A549 (cell line): ENCODE measurements around the gene PMAIP1. TPM values are rescaled to one million over a fixed set of nuclear protein-coding genes. Genes with fewer than 3 reads are reported as not detected.

Source experiments
- ATAC-seq, 2 experiments: fragments of 200-7000 bp in 1 of 2; fragments of >200 bp in 1 of 2; cut with Nextera tagmentation in 1 of 2; cut with Tn5 transposase in 1 of 2; 3 replicates each; pipeline versions ENCODE4 v1.8.0 to v1.9.1; 2018 to 2020; ENCODE audit warnings: mild to moderate bottlenecking in 1 of 2, moderate library complexity in 1 of 2
- CTCF ChIA-PET: fragments of 300-600 bp; sonication (Branson Sonifier 250); formaldehyde crosslinking; extraction: SDS; loops from one replicate; lab custom pipeline; 2021; ENCODE audit warnings: antibody characterized with exemption, inconsistent platforms; lab: Yijun Ruan, JAX
- POLR2A ChIA-PET: fragments of 350-600 bp; formaldehyde crosslinking; extraction: SDS; loops from one replicate; lab custom pipeline; 2021; ENCODE audit warnings: antibody characterized with exemption, inconsistent platforms; lab: Yijun Ruan, JAX
- DNase-seq, 2 experiments: peaks; one replicate each; pipeline versions ENCODE4 v3.0.0 to v3.0.0-alpha.2; 2011 to 2016; ENCODE audit warnings: low read depth in 1 of 2, low spot score in 1 of 2
- FAIRE-seq: peaks from 2 replicates; lab custom pipeline; 2011; peaks lifted over from hg19 to GRCh38; lab: Jason Lieb, UNC
- H3K27ac ChIP-seq, 2 experiments: fragments of >200 bp; sonication (Bioruptor Twin); formaldehyde crosslinking; 3 replicates each; pipeline ENCODE4 v1.5.1; 2016 to 2017
- H3K4me1 ChIP-seq: fragments of >200 bp; sonication (Bioruptor Twin); formaldehyde crosslinking; 3 replicates; pipeline ENCODE4 v1.6.1; 2016
- H3K4me2 ChIP-seq: fragments of >200 bp; sonication (Bioruptor Twin); formaldehyde crosslinking; 3 replicates; pipeline ENCODE4 v1.6.1; 2016
- H3K4me3 ChIP-seq: fragments of >200 bp; sonication (Bioruptor Twin); formaldehyde crosslinking; 3 replicates; pipeline ENCODE4 v1.5.1; 2016
- H3K9me3 ChIP-seq: fragments of >200 bp; sonication (Bioruptor Twin); formaldehyde crosslinking; 3 replicates; pipeline ENCODE4 v1.6.1; 2016
- CBX8 ChIP-seq: fragments of 200-600 bp; sonication (generic); IDR thresholded peaks from 2 replicates; pipeline ENCODE4 v1.6.1; 2016
- CEBPB ChIP-seq, 2 experiments: fragments of >200 bp in 1 of 2; sonication (Bioruptor Twin) in 1 of 2; formaldehyde crosslinking in 1 of 2; IDR thresholded peaks; 2 replicates each; pipeline ENCODE4 v1.6.1; 2012 to 2016
- CHD4 ChIP-seq: fragments of 200-600 bp; sonication (generic); IDR thresholded peaks from 2 replicates; pipeline ENCODE4 v1.6.1; 2016; ENCODE audit warnings: antibody characterized with exemption, mild to moderate bottlenecking, borderline replicate concordance
- EHF ChIP-seq: fragments of 250-450 bp; sonication (Bioruptor Pico); IDR thresholded peaks from 2 replicates; pipeline ENCODE4 v1.5.0; 2020; ENCODE audit warnings: mild to moderate bottlenecking
- EHMT2 ChIP-seq: fragments of 200-600 bp; sonication (generic); IDR thresholded peaks from 2 replicates; pipeline ENCODE4 v1.6.1; 2016; ENCODE audit warnings: antibody characterized with exemption, low read depth, mild to moderate bottlenecking, moderate library complexity
- FOSB ChIP-seq: fragments of 250-450 bp; sonication (Bioruptor Pico); IDR thresholded peaks from 2 replicates; pipeline ENCODE4 v1.5.0; 2020; ENCODE audit warnings: mild to moderate bottlenecking, moderate library complexity
- FOSL2 ChIP-seq, 2 experiments: fragments of 450-650 bp in 1 of 2; fragments of >200 bp in 1 of 2; sonication (Bioruptor Twin) in 1 of 2; formaldehyde crosslinking; IDR thresholded peaks; 2 replicates each; pipeline versions ENCODE4 v1.5.0 to v1.6.1; 2016 to 2020; ENCODE audit warnings: mild to moderate bottlenecking in 1 of 2, moderate library complexity in 1 of 2
- GATA3 ChIP-seq: IDR thresholded peaks from 2 replicates; pipeline ENCODE4 v1.6.1; 2012; ENCODE audit warnings: borderline replicate concordance
- HOXA7 ChIP-seq: fragments of 250-450 bp; sonication (Bioruptor Pico); IDR thresholded peaks from 2 replicates; pipeline ENCODE4 v1.5.0; 2020; ENCODE audit warnings: mild to moderate bottlenecking, moderate library complexity
- JUN ChIP-seq, 2 experiments: fragments of >200 bp; sonication (Bioruptor Twin); formaldehyde crosslinking; IDR thresholded peaks; 2 replicates in 1 of 2; 3 replicates in 1 of 2; pipeline ENCODE4 v1.6.1; 2016 to 2017
- JUNB ChIP-seq: fragments of >200 bp; sonication (Bioruptor Twin); formaldehyde crosslinking; IDR thresholded peaks from 2 replicates; pipeline ENCODE4 v1.6.1; 2016
- KDM1A ChIP-seq: fragments of 200-600 bp; sonication (generic); IDR thresholded peaks from 2 replicates; pipeline ENCODE4 v1.6.1; 2016; ENCODE audit warnings: low read depth, mild to moderate bottlenecking
- MYC ChIP-seq: IDR thresholded peaks from 2 replicates; pipeline ENCODE4 v1.6.1; 2012; ENCODE audit warnings: mild to moderate bottlenecking, inconsistent platforms, low read length, improper control_type of control experiment, borderline replicate concordance
- NFE2L2 ChIP-seq: fragments of 150-350 bp; conservative IDR thresholded peaks from 2 replicates; pipeline ENCODE4 v1.6.1; 2014; ENCODE audit warnings: low read length
- NPAS2 ChIP-seq: fragments of 250-450 bp; sonication (Bioruptor Pico); IDR thresholded peaks from 2 replicates; pipeline ENCODE4 v1.8.0; 2022; ENCODE audit warnings: mild to moderate bottlenecking, moderate library complexity, borderline replicate concordance
- POLR2AphosphoS2 ChIP-seq: conservative IDR thresholded peaks from 2 replicates; pipeline ENCODE4 v1.6.1; 2012; ENCODE audit warnings: low read length, improper control_type of control experiment, inconsistent platforms
- RAD21 ChIP-seq, 2 experiments: fragments of >200 bp in 1 of 2; sonication (Bioruptor Twin) in 1 of 2; formaldehyde crosslinking in 1 of 2; IDR thresholded peaks in 1 of 2; conservative IDR thresholded peaks in 1 of 2; 2 replicates in 1 of 2; 3 replicates in 1 of 2; pipeline ENCODE4 v1.6.1; 2012 to 2018; ENCODE audit warnings: inconsistent platforms in 1 of 2
- TFCP2L1 ChIP-seq: fragments of 250-450 bp; sonication (Bioruptor Pico); IDR thresholded peaks from 2 replicates; pipeline ENCODE4 v1.5.0; 2021; ENCODE audit warnings: mild to moderate bottlenecking
- TP53 ChIP-seq: fragments of 250-450 bp; sonication (Bioruptor Pico); IDR thresholded peaks from 2 replicates; pipeline ENCODE4 v1.5.0; 2021; ENCODE audit warnings: mild to moderate bottlenecking, moderate library complexity
- ZFP36 ChIP-seq: fragments of 450-650 bp; IDR thresholded peaks from 2 replicates; pipeline ENCODE4 v1.6.1; 2014; ENCODE audit warnings: borderline replicate concordance; ENCODE audit not compliant: partially characterized antibody
- ZNF302 ChIP-seq: fragments of 250-450 bp; sonication (Bioruptor Pico); IDR thresholded peaks from 2 replicates; pipeline ENCODE4 v1.9.0; 2021; ENCODE audit warnings: inconsistent platforms, mild to moderate bottlenecking, moderate library complexity
- ZSCAN20 ChIP-seq: fragments of 250-450 bp; sonication (Bioruptor Pico); IDR thresholded peaks from 2 replicates; pipeline ENCODE4 v1.8.0; 2022; ENCODE audit warnings: mild to moderate bottlenecking, moderate library complexity
- WGBS: methylation state at CpG from one replicate; pipeline ENCODE4 v1.1.6; 2017; ENCODE audit errors: missing lambda C conversion rate; 5-methylcytosine and 5-hydroxymethylcytosine counted together
- polyA plus RNA-seq, 4 experiments: library from polyadenylated mRNA; depleted of rRNA in 3 of 4; stranded (reverse); fragments of >200 nt; fragmentation: RNase III in 1 of 4; extraction: RNeasy Plus Mini Kit Qiagen cat#74134 plus additional on column Dnase treatment in 1 of 4; gene quantifications; 2 replicates in 3 of 4; 3 replicates in 1 of 4; pipeline ENCODE4 v1.2.3, GENCODE V29; 2011 to 2017
- TF ChIP-seq, protein P1 (sequence below): IDR thresholded peaks from 2 replicates; pipeline ENCODE4 v1.6.1; 2012
- TF ChIP-seq, protein P2 (sequence below): fragments of 250-450 bp; sonication (Bioruptor Pico); IDR thresholded peaks from 2 replicates; pipeline ENCODE4 v1.5.0; 2020; ENCODE audit warnings: low read depth, mild to moderate bottlenecking, moderate library complexity
- TF ChIP-seq, protein P3 (sequence below): fragments of >200 bp; sonication (Bioruptor Twin); formaldehyde crosslinking; IDR thresholded peaks from 2 replicates; pipeline ENCODE4 v1.6.1; 2016
- TF ChIP-seq, protein P4 (sequence below): IDR thresholded peaks from 2 replicates; pipeline ENCODE4 v1.6.1; 2012; ENCODE audit warnings: low read depth, borderline replicate concordance
- TF ChIP-seq, protein P5 (sequence below): fragments of >200 bp; sonication (Bioruptor Twin); formaldehyde crosslinking; IDR thresholded peaks from 3 replicates; pipeline ENCODE4 v1.5.1; 2016

Gene PMAIP1
- polyA plus RNA-seq, 2 of the 4 experiments (the other 2 are of a cell fraction) = 9.7 to 40.3 TPM

DNA sequence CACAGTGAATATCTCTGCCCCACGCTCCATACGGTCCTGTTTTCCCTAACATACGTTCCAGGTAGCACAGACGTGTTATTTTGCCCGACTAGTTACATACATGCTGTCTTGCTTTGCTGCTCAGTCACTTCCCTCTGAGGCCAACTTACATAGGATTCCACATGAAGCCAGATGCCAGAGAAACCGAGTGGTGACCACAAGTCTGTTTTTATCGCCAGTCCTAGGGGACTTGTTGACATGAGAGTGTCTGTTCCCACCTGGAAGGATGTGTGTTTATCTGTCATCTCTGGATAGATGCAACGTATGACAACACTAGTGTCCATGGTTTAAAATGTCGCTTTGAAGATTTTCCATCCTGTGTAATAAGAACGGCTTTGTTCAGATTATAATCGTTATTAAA, 32.6 kb downstream of the PMAIP1 start:
- no peaks in the 10 kb centered on the region for H3K9me3 ChIP-seq
- H3K27ac ChIP-seq = no peak overlapping the region
- no peak overlapping the region for H3K4me2 ChIP-seq
- ATAC-seq (no peak), FAIRE-seq (no peak), DNase-seq (no peak)
- no peaks in the 10 kb centered on the region for H3K4me1 ChIP-seq
- WGBS = 83% methylated on average over 11 of the region's 11 CpGs
- POLR2A ChIA-PET = no interaction called here
- H3K4me3 ChIP-seq = no peak overlapping the region
- TF ChIP-seq GATA3 = no peak
- TF ChIP-seq, protein P1, sequence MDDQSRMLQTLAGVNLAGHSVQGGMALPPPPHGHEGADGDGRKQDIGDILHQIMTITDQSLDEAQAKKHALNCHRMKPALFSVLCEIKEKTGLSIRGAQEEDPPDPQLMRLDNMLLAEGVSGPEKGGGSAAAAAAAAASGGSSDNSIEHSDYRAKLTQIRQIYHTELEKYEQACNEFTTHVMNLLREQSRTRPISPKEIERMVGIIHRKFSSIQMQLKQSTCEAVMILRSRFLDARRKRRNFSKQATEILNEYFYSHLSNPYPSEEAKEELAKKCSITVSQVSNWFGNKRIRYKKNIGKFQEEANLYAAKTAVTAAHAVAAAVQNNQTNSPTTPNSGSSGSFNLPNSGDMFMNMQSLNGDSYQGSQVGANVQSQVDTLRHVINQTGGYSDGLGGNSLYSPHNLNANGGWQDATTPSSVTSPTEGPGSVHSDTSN = no peak
- TF ChIP-seq HOXA7 = no peak
- TF ChIP-seq ZSCAN20 (CRISPR knock-in tag) = no peak
- TF ChIP-seq JUN (IDR thresholded peaks at IDR 0.05) = no peak
- TF ChIP-seq, protein P2, sequence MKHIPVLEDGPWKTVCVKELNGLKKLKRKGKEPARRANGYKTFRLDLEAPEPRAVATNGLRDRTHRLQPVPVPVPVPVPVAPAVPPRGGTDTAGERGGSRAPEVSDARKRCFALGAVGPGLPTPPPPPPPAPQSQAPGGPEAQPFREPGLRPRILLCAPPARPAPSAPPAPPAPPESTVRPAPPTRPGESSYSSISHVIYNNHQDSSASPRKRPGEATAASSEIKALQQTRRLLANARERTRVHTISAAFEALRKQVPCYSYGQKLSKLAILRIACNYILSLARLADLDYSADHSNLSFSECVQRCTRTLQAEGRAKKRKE (CRISPR knock-in tag) = no peak
- CTCF ChIA-PET = no interaction called here

DNA sequence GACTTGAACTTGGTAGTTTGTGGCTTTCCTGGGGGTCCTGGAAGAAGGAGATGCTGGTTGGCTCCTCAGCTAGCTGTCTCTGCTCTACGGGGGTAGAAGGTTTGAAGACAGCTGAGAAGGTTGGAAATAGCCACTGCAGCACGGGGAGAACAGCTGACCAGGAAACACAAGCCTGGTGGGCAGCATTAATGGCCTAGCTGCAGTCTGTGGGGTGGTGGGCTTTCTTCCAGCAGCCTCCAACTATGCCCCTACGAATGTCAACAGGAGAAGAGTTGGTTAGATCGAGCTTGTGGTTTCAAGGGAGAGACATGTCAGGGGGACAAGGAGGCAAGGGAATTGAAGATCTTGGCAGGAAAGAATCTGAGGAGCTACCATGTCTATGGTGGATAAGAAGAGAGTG, 38.9 kb downstream of the PMAIP1 start:
- ATAC-seq = no peak

DNA sequence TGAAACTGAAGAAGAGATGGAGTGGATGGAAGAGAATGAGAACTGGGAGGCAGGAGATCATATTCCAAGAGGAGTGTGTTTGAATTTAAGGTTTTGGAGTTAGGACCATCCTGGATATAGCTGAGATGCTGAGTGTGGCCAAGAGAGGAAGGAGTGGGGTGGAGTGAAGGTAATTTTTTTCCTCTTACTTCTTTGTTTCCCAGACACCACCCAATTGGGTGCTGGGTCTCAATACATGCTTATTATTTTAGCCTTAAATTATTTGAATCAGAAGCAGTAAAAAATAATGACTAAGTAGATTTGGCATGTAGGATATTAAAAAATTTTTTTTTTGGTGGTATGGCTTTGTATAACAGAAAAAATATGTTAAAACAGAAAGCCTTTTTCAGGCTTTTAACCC, 39.3 kb downstream of the PMAIP1 start:
- H3K27ac ChIP-seq = no peak overlapping the region
- H3K4me3 ChIP-seq = no peak overlapping the region
- ATAC-seq (no peak), FAIRE-seq (no peak), DNase-seq (no peak)
- ChIA-PET CTCF (no interaction called here), POLR2A (no interaction called here)
- TF ChIP-seq NFE2L2 (no peak), CHD4 (no peak), TP53 (no peak), HOXA7 (no peak)
- no peaks in the 10 kb centered on the region for H3K9me3 ChIP-seq
- no peaks in the 10 kb centered on the region for H3K4me1 ChIP-seq
- H3K4me2 ChIP-seq = no peak overlapping the region

More for the DNA sequence above, 38.9 kb downstream of the PMAIP1 start:
- no peak overlapping the region for H3K4me3 ChIP-seq
- no peak overlapping the region for H3K27ac ChIP-seq
- POLR2A ChIA-PET = no interaction called here
- H3K9me3 ChIP-seq = no peaks in the 10 kb centered on the region
- no peak overlapping the region for H3K4me2 ChIP-seq
- CTCF ChIA-PET = interaction anchor here (0.9 kb wide), 1 partner anchor 33 kb away, joined by 4 read pairs; no protein-coding TSS in a partner anchor
- DNase-seq (no peak), FAIRE-seq (no peak)
- WGBS = 41% methylated on average over 4 of the region's 4 CpGs
- no peaks in the 10 kb centered on the region for H3K4me1 ChIP-seq
- TF ChIP-seq, protein P3, sequence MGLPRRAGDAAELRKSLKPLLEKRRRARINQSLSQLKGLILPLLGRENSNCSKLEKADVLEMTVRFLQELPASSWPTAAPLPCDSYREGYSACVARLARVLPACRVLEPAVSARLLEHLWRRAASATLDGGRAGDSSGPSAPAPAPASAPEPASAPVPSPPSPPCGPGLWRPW = no peak
- no peak for TF ChIP-seq JUNB

DNA sequence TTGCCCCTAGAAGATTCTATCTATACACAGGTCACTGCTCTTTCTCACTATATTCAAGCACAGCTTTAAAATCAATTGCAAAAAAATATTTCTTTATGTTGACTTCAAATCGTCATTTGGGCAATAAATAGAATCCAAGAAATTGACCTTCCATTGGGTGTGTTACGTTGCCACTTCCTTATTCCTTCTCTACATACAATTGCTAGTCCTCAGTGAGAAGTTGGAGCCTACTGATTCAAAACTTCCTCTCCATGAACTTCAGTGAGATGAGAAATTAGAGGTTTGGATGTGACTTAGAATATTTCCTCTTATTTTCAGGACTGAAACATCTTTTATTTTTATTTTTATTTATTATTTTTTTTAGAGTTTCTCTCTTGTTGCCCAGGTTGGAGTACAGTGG, 40.3 kb downstream of the PMAIP1 start:
- ATAC-seq (no peak), FAIRE-seq (no peak), DNase-seq (no peak)
- CTCF ChIA-PET = interaction anchor here (1.4 kb wide), 1 partner anchor 14 kb away, joined by 4 read pairs; no protein-coding TSS in a partner anchor
- no peak overlapping the region for H3K27ac ChIP-seq
- POLR2A ChIA-PET = no interaction called here
- 79% methylated on average over 2 of the region's 2 CpGs for WGBS
- H3K4me3 ChIP-seq = no peak overlapping the region
- H3K4me1 ChIP-seq = no peaks in the 10 kb centered on the region
- no peak for TF ChIP-seq CBX8
- no peak for TF ChIP-seq CEBPB (IDR thresholded peaks at IDR 0.05)
- TF ChIP-seq, protein P4, sequence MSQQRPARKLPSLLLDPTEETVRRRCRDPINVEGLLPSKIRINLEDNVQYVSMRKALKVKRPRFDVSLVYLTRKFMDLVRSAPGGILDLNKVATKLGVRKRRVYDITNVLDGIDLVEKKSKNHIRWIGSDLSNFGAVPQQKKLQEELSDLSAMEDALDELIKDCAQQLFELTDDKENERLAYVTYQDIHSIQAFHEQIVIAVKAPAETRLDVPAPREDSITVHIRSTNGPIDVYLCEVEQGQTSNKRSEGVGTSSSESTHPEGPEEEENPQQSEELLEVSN = no peak
- no peak for TF ChIP-seq TFCP2L1
- TF ChIP-seq, protein P5, sequence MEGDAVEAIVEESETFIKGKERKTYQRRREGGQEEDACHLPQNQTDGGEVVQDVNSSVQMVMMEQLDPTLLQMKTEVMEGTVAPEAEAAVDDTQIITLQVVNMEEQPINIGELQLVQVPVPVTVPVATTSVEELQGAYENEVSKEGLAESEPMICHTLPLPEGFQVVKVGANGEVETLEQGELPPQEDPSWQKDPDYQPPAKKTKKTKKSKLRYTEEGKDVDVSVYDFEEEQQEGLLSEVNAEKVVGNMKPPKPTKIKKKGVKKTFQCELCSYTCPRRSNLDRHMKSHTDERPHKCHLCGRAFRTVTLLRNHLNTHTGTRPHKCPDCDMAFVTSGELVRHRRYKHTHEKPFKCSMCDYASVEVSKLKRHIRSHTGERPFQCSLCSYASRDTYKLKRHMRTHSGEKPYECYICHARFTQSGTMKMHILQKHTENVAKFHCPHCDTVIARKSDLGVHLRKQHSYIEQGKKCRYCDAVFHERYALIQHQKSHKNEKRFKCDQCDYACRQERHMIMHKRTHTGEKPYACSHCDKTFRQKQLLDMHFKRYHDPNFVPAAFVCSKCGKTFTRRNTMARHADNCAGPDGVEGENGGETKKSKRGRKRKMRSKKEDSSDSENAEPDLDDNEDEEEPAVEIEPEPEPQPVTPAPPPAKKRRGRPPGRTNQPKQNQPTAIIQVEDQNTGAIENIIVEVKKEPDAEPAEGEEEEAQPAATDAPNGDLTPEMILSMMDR = no peak
- no peak for TF ChIP-seq FOSL2 (IDR thresholded peaks at IDR 0.05)
- TF ChIP-seq FOSL2 (CRISPR knock-in tag; IDR thresholded peaks at IDR 0.05) = no peak
- no peak for TF ChIP-seq ZSCAN20 (CRISPR knock-in tag)
- no peak for TF ChIP-seq KDM1A
- no peak for TF ChIP-seq POLR2AphosphoS2
- TF ChIP-seq ZFP36 = no peak
- TF ChIP-seq MYC = no peak
- TF ChIP-seq CHD4 = no peak
- no peak for TF ChIP-seq NFE2L2
- TF ChIP-seq RAD21 (conservative IDR thresholded peaks at IDR 0.05 in 1 of 2, IDR thresholded peaks at IDR 0.05 in 1 of 2) = no peak
- no peak for TF ChIP-seq FOSB (CRISPR knock-in tag)
- no peak for TF ChIP-seq EHF (CRISPR knock-in tag)
- no peak for TF ChIP-seq EHMT2
- no peak for TF ChIP-seq ZNF302 (CRISPR knock-in tag)
- TF ChIP-seq NPAS2 (CRISPR knock-in tag) = no peak
- H3K9me3 ChIP-seq = no peaks in the 10 kb centered on the region
- H3K4me2 ChIP-seq = no peak overlapping the region
